ENCODE results near the gene WEE2. TPM values are rescaled to one million over a fixed set of nuclear protein-coding genes. Genes with fewer than 3 reads are reported as not detected.

The WEE2 gene
- total and polyA plus RNA-seq, 2 donors from 2014 or later, result 0.06 to 0.13 TPM

- Histone ChIP-seq H3K9ac (ENCODE audit: low read length in 3 of 3) (peak overlapping the region in 1 of 3 donors; percentile 63), H3K4me3 (ENCODE audit: low read length in 3 of 3) (peak overlapping the region; percentile 36 to 63 (median 53)), H3K4me1 (ENCODE audit: control insufficient read depth in 2 of 3, insufficient read depth in 2 of 3, low read depth in 1 of 3, low read length in 3 of 3) (peaks cover 3 to 18% (median 16%) of the 10 kb centered on the region in 3 donors), H3K27me3 (ENCODE audit: control insufficient read depth, insufficient read depth, low read length) (no peaks in the 10 kb centered on the region), H3K9me3 (ENCODE audit: control insufficient read depth in 2 of 3, insufficient read depth in 1 of 3, low read length in 3 of 3) (no peaks in the 10 kb centered on the region), H3K36me3 (ENCODE audit: control insufficient read depth in 2 of 3, insufficient read depth in 3 of 3, low read length in 3 of 3) (no peaks in the 10 kb centered on the region), H3K27ac (ENCODE audit: low read depth in 2 of 2, low read length in 2 of 2) (peak overlapping the region in 1 of 2 donors; percentile 39)
- TF ChIP-seq, protein P1, sequence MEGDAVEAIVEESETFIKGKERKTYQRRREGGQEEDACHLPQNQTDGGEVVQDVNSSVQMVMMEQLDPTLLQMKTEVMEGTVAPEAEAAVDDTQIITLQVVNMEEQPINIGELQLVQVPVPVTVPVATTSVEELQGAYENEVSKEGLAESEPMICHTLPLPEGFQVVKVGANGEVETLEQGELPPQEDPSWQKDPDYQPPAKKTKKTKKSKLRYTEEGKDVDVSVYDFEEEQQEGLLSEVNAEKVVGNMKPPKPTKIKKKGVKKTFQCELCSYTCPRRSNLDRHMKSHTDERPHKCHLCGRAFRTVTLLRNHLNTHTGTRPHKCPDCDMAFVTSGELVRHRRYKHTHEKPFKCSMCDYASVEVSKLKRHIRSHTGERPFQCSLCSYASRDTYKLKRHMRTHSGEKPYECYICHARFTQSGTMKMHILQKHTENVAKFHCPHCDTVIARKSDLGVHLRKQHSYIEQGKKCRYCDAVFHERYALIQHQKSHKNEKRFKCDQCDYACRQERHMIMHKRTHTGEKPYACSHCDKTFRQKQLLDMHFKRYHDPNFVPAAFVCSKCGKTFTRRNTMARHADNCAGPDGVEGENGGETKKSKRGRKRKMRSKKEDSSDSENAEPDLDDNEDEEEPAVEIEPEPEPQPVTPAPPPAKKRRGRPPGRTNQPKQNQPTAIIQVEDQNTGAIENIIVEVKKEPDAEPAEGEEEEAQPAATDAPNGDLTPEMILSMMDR (IDR thresholded peaks at IDR 0.05; ENCODE audit: borderline replicate concordance, extremely low read depth, insufficient read depth), result no peak
- intact Hi-C loops (cut with DNase I), result no loop called here
- DNase-seq (no peak), FAIRE-seq (no peak)
Measured at GRCh38 chr7:141700296-141700847, 7.8 kb upstream of the WEE2 start.

DNA sequence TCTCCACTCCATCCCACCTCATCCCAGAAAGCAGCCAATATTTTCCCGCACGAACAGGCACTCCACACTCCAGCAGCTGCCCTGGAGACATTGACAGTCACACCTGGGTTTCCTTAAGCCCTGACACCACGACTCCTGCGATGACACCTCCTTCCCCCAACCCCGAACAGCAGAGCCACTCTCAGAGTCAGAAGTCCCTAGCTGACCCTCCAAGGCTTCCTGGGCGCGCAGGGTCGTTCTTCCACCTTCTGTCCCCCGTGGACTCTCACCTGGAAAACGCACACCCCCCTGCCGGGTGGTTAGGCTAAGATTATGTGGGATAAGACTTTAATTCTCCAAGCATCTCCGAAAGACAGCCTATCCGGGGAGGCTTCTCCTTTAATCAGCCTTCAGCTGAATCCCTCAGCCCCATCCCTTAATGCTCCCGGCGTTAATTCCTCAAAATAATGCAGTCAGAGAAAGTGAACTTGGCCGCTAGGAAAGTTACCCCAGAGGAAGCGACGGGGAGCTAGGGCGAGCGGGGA is 7.2 kb upstream of the WEE2 start:
- FAIRE-seq, result no peak
- TF ChIP-seq, protein P1 (IDR thresholded peaks at IDR 0.05; ENCODE audit: borderline replicate concordance, extremely low read depth, insufficient read depth), result no peak
- intact Hi-C loops (cut with DNase I), result no loop called here
- Histone ChIP-seq H3K9me3 (ENCODE audit: control insufficient read depth in 2 of 3, insufficient read depth in 1 of 3, low read length in 3 of 3) (no peaks in the 10 kb centered on the region), H3K27ac (ENCODE audit: low read depth in 2 of 2, low read length in 2 of 2) (peak overlapping the region; percentile 0 to 39), H3K9ac (ENCODE audit: low read length in 3 of 3) (peak overlapping the region in 1 of 3 donors; percentile 63), H3K4me1 (ENCODE audit: control insufficient read depth in 2 of 3, insufficient read depth in 2 of 3, low read depth in 1 of 3, low read length in 3 of 3) (peaks cover 0 to 14% (median 12%) of the 10 kb centered on the region in 3 donors), H3K36me3 (ENCODE audit: control insufficient read depth in 2 of 3, insufficient read depth in 3 of 3, low read length in 3 of 3) (no peaks in the 10 kb centered on the region), H3K27me3 (ENCODE audit: control insufficient read depth, insufficient read depth, low read length) (no peaks in the 10 kb centered on the region), H3K4me3 (ENCODE audit: low read length in 3 of 3) (peak overlapping the region; percentile 36 to 63 (median 53))
- peak in 2 of 5 donors; percentile 34 to 45 for DNase-seq

DNA sequence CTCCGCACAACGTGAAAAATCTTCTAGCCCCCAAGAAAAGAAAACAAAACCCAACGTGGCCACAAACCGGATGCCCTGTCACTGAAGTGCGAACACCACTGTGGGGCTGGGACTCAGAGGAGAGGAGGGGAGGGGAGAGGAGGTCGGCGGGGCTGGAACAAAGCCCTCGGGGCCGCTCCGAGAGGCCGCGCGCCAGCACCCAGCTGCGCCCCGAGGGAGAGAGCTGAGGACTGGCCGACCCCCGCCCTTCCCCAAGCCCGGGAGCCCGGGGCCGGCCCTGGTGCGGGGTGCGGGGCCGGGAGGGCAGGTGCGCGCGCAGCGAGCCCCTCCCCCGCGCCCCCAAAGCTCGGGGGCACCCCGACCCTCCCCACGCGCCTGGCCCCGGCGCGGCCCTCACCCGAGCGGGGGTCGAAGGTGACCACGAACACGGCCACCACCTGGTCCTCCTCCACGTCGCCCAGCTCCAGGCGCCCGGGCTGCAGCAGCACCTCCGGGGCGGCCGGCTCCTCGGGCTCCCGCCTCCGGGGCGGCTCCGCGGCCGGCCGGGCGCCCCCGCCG is 6.6 kb upstream of the WEE2 start:
- Histone ChIP-seq H3K9ac (ENCODE audit: low read length in 3 of 3) (no peak overlapping the region), H3K4me1 (ENCODE audit: control insufficient read depth in 2 of 3, insufficient read depth in 2 of 3, low read depth in 1 of 3, low read length in 3 of 3) (peaks cover 0 to 10% (median 6%) of the 10 kb centered on the region in 3 donors), H3K4me3 (ENCODE audit: low read length in 3 of 3) (peak overlapping the region; percentile 23 to 57 (median 57)), H3K27me3 (ENCODE audit: control insufficient read depth, insufficient read depth, low read length) (no peaks in the 10 kb centered on the region), H3K9me3 (ENCODE audit: control insufficient read depth in 2 of 3, insufficient read depth in 1 of 3, low read length in 3 of 3) (no peaks in the 10 kb centered on the region), H3K36me3 (ENCODE audit: control insufficient read depth in 2 of 3, insufficient read depth in 3 of 3, low read length in 3 of 3) (no peaks in the 10 kb centered on the region), H3K27ac (ENCODE audit: low read depth in 2 of 2, low read length in 2 of 2) (peak overlapping the region; percentile 53 to 73)
- TF ChIP-seq, protein P1 (IDR thresholded peaks at IDR 0.05; ENCODE audit: borderline replicate concordance, extremely low read depth, insufficient read depth), result no peak
- intact Hi-C loops (cut with DNase I), result no loop called here
- FAIRE-seq (no peak), DNase-seq (peak; percentile 59 to 85 (median 74))
